ENCODE measurements around the gene NOL9. TPM values are rescaled to one million over a fixed set of nuclear protein-coding genes. Genes with fewer than 3 reads are reported as not detected.

Gene NOL9
- polyA plus RNA-seq, 3 donors = 3.7 to 11.5 (median 7.6) TPM

DNA sequence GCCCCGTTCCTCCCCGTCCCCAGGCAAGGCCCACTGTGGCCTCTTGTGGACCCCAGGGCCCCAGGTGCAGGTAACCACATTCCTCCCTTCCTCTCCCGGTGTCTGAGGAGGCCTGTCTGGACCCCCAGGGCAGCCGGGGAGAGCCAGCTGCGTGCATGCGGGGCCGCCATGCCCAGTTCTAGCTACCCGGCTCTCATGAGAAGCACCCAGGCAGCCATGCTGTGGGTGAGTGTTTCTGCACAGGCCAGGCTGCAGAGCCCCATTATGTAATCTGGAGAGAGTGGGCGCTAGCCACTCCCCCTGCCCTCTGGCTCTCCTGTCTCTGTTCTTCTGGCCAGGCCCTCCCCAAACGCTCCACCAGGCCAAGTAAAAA is 44.4 kb downstream of the NOL9 start:
- intact Hi-C loops (cut with micrococcal nuclease) = no loop called here
- Histone ChIP-seq H2AFZ (ENCODE audit: insufficient read depth, low read depth, low read length, poor library complexity, severe bottlenecking) (no peak overlapping the region), H3K9ac (ENCODE audit: insufficient read depth, low read length, poor library complexity, severe bottlenecking) (no peak overlapping the region), H3K4me1 (ENCODE audit: control insufficient read depth in 1 of 2, insufficient read depth in 2 of 2, low read length in 2 of 2) (peaks cover 0 to 3% of the 10 kb centered on the region in 2 donors), H3K36me3 (replicated peaks in 1 of 2; ENCODE audit: control insufficient read depth in 1 of 2, insufficient read depth in 2 of 2, low read length in 2 of 2) (no peaks in the 10 kb centered on the region), H3K4me3 (replicated peaks in 1 of 3; ENCODE audit: low read depth in 2 of 3, low read length in 3 of 3) (no peak overlapping the region), H4K20me1 (ENCODE audit: insufficient read depth, low read length) (no peaks in the 10 kb centered on the region), H3K27me3 (ENCODE audit: control insufficient read depth in 2 of 2, insufficient read depth in 2 of 2, low read length in 2 of 2) (no peaks in the 10 kb centered on the region), H3K27ac (ENCODE audit: low read depth in 1 of 2, low read length in 2 of 2) (no peak overlapping the region), H3K79me2 (ENCODE audit: insufficient read depth, low read length) (no peaks in the 10 kb centered on the region), H3K4me2 (replicated peaks; ENCODE audit: extremely low read depth, low read length, poor library complexity, severe bottlenecking) (no peak overlapping the region), H3K9me3 (replicated peaks in 1 of 2; ENCODE audit: control insufficient read depth in 1 of 2, insufficient read depth in 1 of 2, low read length in 2 of 2) (no peaks in the 10 kb centered on the region)
- no peaks in the 10 kb centered on the region for H3K36me3 Mint-ChIP-seq
- no peak overlapping the region for H3K4me3 Mint-ChIP-seq
- 66% methylated on average over 9 of the region's 10 CpGs for WGBS (ENCODE audit: insufficient coverage)
- H3K9me3 Mint-ChIP-seq = no peaks in the 10 kb centered on the region
- H3K27me3 Mint-ChIP-seq (ENCODE audit: low read depth in 3 of 3) = peaks cover 1 to 5% (median 2%) of the 10 kb centered on the region in 3 donors
- TF ChIP-seq CTCF (IDR thresholded peaks at IDR 0.05) = no peak
- H3K4me1 Mint-ChIP-seq = peaks cover 2% of the 10 kb centered on the region
- no peak for DNase-seq
- H3K27ac Mint-ChIP-seq = no peak overlapping the region

DNA sequence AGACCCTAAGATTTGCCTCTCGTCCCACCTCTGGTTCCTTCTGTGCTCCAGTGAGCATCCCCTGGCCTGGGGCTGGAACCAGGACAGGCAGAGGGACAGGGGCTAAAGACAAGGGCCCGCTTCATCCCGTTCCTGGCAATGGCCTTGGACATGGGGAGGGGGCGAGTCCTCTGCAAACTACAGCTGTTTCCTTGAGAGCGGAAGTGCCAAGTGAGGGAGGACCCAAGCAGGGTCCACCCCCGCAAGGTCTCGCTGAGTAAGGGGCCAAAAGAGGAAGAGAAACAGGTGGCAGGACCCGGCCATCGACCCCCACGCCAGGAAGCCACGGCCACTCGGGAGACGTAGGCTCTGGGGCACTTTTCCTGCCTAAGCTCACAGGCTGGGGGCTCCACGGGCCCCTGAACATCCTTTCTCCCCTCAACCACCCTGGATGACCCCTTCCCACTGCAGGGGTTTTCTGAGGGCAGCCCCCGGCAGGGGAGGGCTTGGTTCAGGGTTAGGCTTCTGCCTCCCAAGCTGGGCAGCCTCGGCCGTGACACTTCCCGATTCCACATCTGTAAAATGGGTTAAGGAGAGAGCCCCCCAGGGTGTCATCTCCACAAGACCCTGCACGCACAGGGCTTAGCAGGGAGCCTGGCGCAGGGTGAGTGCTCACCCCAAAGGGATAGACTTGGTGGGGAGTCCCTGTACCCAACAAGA is 44.9 kb downstream of the NOL9 start:
- Mint-ChIP-seq H3K9me3 (no peaks in the 10 kb centered on the region), H3K27ac (no peak overlapping the region), H3K4me1 (peaks cover 2% of the 10 kb centered on the region), H3K27me3 (ENCODE audit: low read depth in 3 of 3) (peaks cover 1 to 5% (median 5%) of the 10 kb centered on the region in 3 donors), H3K4me3 (no peak overlapping the region), H3K36me3 (no peaks in the 10 kb centered on the region)
- peaks cover 0 to 3% of the 10 kb centered on the region in 2 donors for H3K4me1 ChIP-seq (ENCODE audit: control insufficient read depth in 1 of 2, insufficient read depth in 2 of 2, low read length in 2 of 2)
- intact Hi-C loops (cut with micrococcal nuclease) = no loop called here
- H3K79me2 ChIP-seq (ENCODE audit: insufficient read depth, low read length) = no peaks in the 10 kb centered on the region
- no peak overlapping the region for H2AFZ ChIP-seq (ENCODE audit: insufficient read depth, low read depth, low read length, poor library complexity, severe bottlenecking)
- H3K4me2 ChIP-seq (replicated peaks; ENCODE audit: extremely low read depth, low read length, poor library complexity, severe bottlenecking) = no peak overlapping the region
- H3K27ac ChIP-seq (ENCODE audit: low read depth in 1 of 2, low read length in 2 of 2) = no peak overlapping the region
- H3K4me3 ChIP-seq (replicated peaks in 1 of 3; ENCODE audit: low read depth in 2 of 3, low read length in 3 of 3) = no peak overlapping the region
- 23% methylated on average over 16 of the region's 20 CpGs for WGBS (ENCODE audit: insufficient coverage)
- H3K9me3 ChIP-seq (replicated peaks in 1 of 2; ENCODE audit: control insufficient read depth in 1 of 2, insufficient read depth in 1 of 2, low read length in 2 of 2) = no peaks in the 10 kb centered on the region
- DNase-seq = no peak
- no peaks in the 10 kb centered on the region for H3K27me3 ChIP-seq (ENCODE audit: control insufficient read depth in 2 of 2, insufficient read depth in 2 of 2, low read length in 2 of 2)
- H3K36me3 ChIP-seq (replicated peaks in 1 of 2; ENCODE audit: control insufficient read depth in 1 of 2, insufficient read depth in 2 of 2, low read length in 2 of 2) = no peaks in the 10 kb centered on the region
- H4K20me1 ChIP-seq (ENCODE audit: insufficient read depth, low read length) = no peaks in the 10 kb centered on the region
- TF ChIP-seq CTCF (IDR thresholded peaks at IDR 0.05) = no peak
- no peak overlapping the region for H3K9ac ChIP-seq (ENCODE audit: insufficient read depth, low read length, poor library complexity, severe bottlenecking)

Data from CD14-positive monocyte (primary cell).